MCF 10A (cell line): ENCODE results near the gene PTGER4. TPM values are rescaled to one million over a fixed set of nuclear protein-coding genes. Genes with fewer than 3 reads are reported as not detected.
A peak's percentile ranks its signal among the peaks of the same experiment; 100 is the strongest.
"Not testable (repeated sequence)": the region's sequence is repeated elsewhere in the genome, so short reads cannot be mapped to it uniquely, and the experiment has no call there.

ENCODE experiments used
- BruUV-seq: library from RNA; stranded (reverse); fragments of 400-500 nt; replicated peaks from 2 replicates; lab custom pipeline; 2021; lab: Mats Ljungman, UMichigan
- CTCF ChIA-PET: fragments of 300-600 bp; sonication (Branson Sonifier 250); formaldehyde crosslinking; extraction: SDS; loops from one replicate; lab custom pipeline; 2021; ENCODE audit warnings: antibody characterized with exemption, inconsistent platforms; lab: Yijun Ruan, JAX
- POLR2A ChIA-PET: fragments of 300-600, 350-650 bp; sonication (Branson Sonifier 250); formaldehyde crosslinking; extraction: SDS; loops from one replicate; lab custom pipeline; 2020; ENCODE audit warnings: antibody characterized with exemption, inconsistent platforms; lab: Yijun Ruan, JAX
- DNase-seq: peaks from one replicate; pipeline ENCODE4 v3.0.0-alpha.2; 2018; ENCODE audit not compliant: unreplicated experiment
- H3K27ac Mint-ChIP-seq: one replicate; pipeline ENCODE4 v1.8.0; 2022; ENCODE audit warnings: mild to moderate bottlenecking, low read depth, mixed read lengths; ENCODE audit not compliant: unreplicated experiment
- H3K27me3 Mint-ChIP-seq: one replicate; pipeline ENCODE4 v1.8.0; 2022; ENCODE audit warnings: mixed read lengths; ENCODE audit not compliant: insufficient read depth, unreplicated experiment
- H3K36me3 Mint-ChIP-seq: one replicate; pipeline ENCODE4 v1.8.0; 2022; ENCODE audit warnings: mild to moderate bottlenecking, moderate library complexity, mixed read lengths; ENCODE audit not compliant: insufficient read depth, unreplicated experiment
- H3K4me1 Mint-ChIP-seq: one replicate; pipeline ENCODE4 v1.8.0; 2022; ENCODE audit warnings: mixed read lengths; ENCODE audit not compliant: insufficient read depth, unreplicated experiment
- H3K4me3 Mint-ChIP-seq: one replicate; pipeline ENCODE4 v1.8.0; 2022; ENCODE audit warnings: mild to moderate bottlenecking, moderate library complexity, mixed read lengths; ENCODE audit not compliant: unreplicated experiment
- H3K9me3 Mint-ChIP-seq: one replicate; pipeline ENCODE4 v1.8.0; 2022; ENCODE audit warnings: mixed read lengths; ENCODE audit not compliant: unreplicated experiment
- CTCF ChIP-seq: fragments of 200-600 bp; IDR thresholded peaks from one replicate; pipeline ENCODE4 v1.8.0; 2022; ENCODE audit warnings: antibody characterized with exemption, mild to moderate bottlenecking; ENCODE audit not compliant: unreplicated experiment
- intact Hi-C: fragments of 100-400 bp; cut with micrococcal nuclease; formaldehyde crosslinking; loops from 2 replicates; pipeline ENCODE4 v1.14.1; 2022
- total RNA-seq: library from RNA; stranded (reverse); gene quantifications from 2 replicates; pipeline ENCODE4 v1.2.3, GENCODE V29; 2022

PTGER4 gene
- total RNA-seq, 1 experiment from 2014 or later = 2.5 TPM

- BruUV-seq = no TSS peak
- H3K4me1 Mint-ChIP-seq = peaks cover 8% of the 10 kb centered on the region
- intact Hi-C loops = no loop called here
- no peaks in the 10 kb centered on the region for H3K27me3 Mint-ChIP-seq
- no peak for TF ChIP-seq CTCF
- no peaks in the 10 kb centered on the region for H3K9me3 Mint-ChIP-seq
- peak overlapping the region; percentile 29 for H3K27ac Mint-ChIP-seq
- ChIA-PET CTCF (interaction anchor here (0.6 to 1.2 kb wide), 4 partner anchors 16 to 248 kb away, joined by 3 to 5 read pairs (median 4); no protein-coding TSS in a partner anchor), POLR2A (interaction anchor here (1.0 kb wide), 1 partner anchor 142 kb away, joined by 4 read pairs; no protein-coding TSS in a partner anchor)
- no peak for DNase-seq
- H3K4me3 Mint-ChIP-seq = no peak overlapping the region
- H3K36me3 Mint-ChIP-seq = no peaks in the 10 kb centered on the region
Observed at GRCh38 chr5:40653221-40654022, 26.3 kb upstream of the PTGER4 start.

- H3K4me1 Mint-ChIP-seq = peaks cover 8% of the 10 kb centered on the region
- no peaks in the 10 kb centered on the region for H3K9me3 Mint-ChIP-seq
- H3K4me3 Mint-ChIP-seq = no peak overlapping the region
- CTCF ChIA-PET = interaction anchor here (0.6 to 1.2 kb wide), 3 partner anchors 86 to 156 kb away, joined by 3 to 5 read pairs (median 4); no protein-coding TSS in a partner anchor
- no peak for TF ChIP-seq CTCF
- no peaks in the 10 kb centered on the region for H3K36me3 Mint-ChIP-seq
- intact Hi-C loops = no loop called here
- POLR2A ChIA-PET = no interaction called here
- peak overlapping the region; percentile 29 for H3K27ac Mint-ChIP-seq
- DNase-seq = no peak
- BruUV-seq = no TSS peak
- no peaks in the 10 kb centered on the region for H3K27me3 Mint-ChIP-seq
Observed at GRCh38 chr5:40654377-40654991, 25.2 kb upstream of the PTGER4 start.

GRCh38 chr5:40655138-40655537 lies 24.6 kb upstream of the PTGER4 start:
- DNase-seq = no peak
- intact Hi-C loops = no loop called here
- CTCF ChIA-PET = interaction anchor here (0.6 to 0.8 kb wide), 2 partner anchors 86 to 87 kb away, joined by 3 to 5 read pairs; no protein-coding TSS in a partner anchor
- H3K27ac Mint-ChIP-seq = no peak overlapping the region
- no peak overlapping the region for H3K4me3 Mint-ChIP-seq
- BruUV-seq = no TSS peak
- H3K36me3 Mint-ChIP-seq = no peaks in the 10 kb centered on the region
- no peak for TF ChIP-seq CTCF
- H3K4me1 Mint-ChIP-seq = peaks cover 8% of the 10 kb centered on the region
- POLR2A ChIA-PET = no interaction called here
- H3K9me3 Mint-ChIP-seq = no peaks in the 10 kb centered on the region
- no peaks in the 10 kb centered on the region for H3K27me3 Mint-ChIP-seq

- H3K4me1 Mint-ChIP-seq, H3K9me3 Mint-ChIP-seq, H3K27ac Mint-ChIP-seq, POLR2A ChIA-PET, DNase-seq, H3K36me3 Mint-ChIP-seq, CTCF ChIA-PET, intact Hi-C loops, H3K4me3 Mint-ChIP-seq, H3K27me3 Mint-ChIP-seq, BruUV-seq: not testable (repeated sequence)
Observed at GRCh38 chr5:40656091-40656490, 23.6 kb upstream of the PTGER4 start.
